PFSK-1 (cell line): ENCODE measurements around the gene PRPF6.

Source experiments
- POLR2AphosphoS5 ChIP-seq: IDR thresholded peaks from 2 replicates; pipeline ENCODE4 v1.6.1; 2012; ENCODE audit warnings: low read depth, mild to moderate bottlenecking, control low read depth, low read length, moderate library complexity
- REST ChIP-seq, 2 experiments: IDR thresholded peaks; 2 replicates each; pipeline versions ENCODE4 v1.6.1 to v1.8.0; 2011 to 2012; ENCODE audit warnings: low read depth in 2 of 2, low read length in 2 of 2, control low read depth in 1 of 2, inconsistent platforms in 1 of 2, mild to moderate bottlenecking in 1 of 2, moderate library complexity in 1 of 2; ENCODE audit not compliant: insufficient read depth in 1 of 2
- SIN3A ChIP-seq: IDR thresholded peaks from 2 replicates; pipeline ENCODE4 v1.6.1; 2012; ENCODE audit warnings: mild to moderate bottlenecking, low read length, moderate library complexity, borderline replicate concordance; ENCODE audit not compliant: insufficient read depth
- TAF1 ChIP-seq: IDR thresholded peaks from 2 replicates; pipeline ENCODE4 v1.6.1; 2012; ENCODE audit warnings: low read length, control low read depth, borderline replicate concordance; ENCODE audit not compliant: insufficient read depth

GRCh38 chr20:63945921-63946920 is 34.7 kb upstream of the PRPF6 start:
- TF ChIP-seq REST (IDR thresholded peaks at IDR 0.05; ENCODE audit: insufficient read depth in 1 of 2, low read depth in 2 of 2, low read length in 2 of 2) = no peak
- no peak for TF ChIP-seq POLR2AphosphoS5
- no peak for TF ChIP-seq SIN3A
- no peak for TF ChIP-seq TAF1
